GM18499 (cell line): Measurements from ENCODE around the gene FSTL4.

Source experiments
- ATAC-seq: cut with Tn5 transposase; IDR thresholded peaks from one replicate; pipeline ENCODE4 v1.9.1; 2021; ENCODE audit warnings: moderate number of reproducible peaks; ENCODE audit not compliant: insufficient read depth, unreplicated experiment

FSTL4 gene

DNA sequence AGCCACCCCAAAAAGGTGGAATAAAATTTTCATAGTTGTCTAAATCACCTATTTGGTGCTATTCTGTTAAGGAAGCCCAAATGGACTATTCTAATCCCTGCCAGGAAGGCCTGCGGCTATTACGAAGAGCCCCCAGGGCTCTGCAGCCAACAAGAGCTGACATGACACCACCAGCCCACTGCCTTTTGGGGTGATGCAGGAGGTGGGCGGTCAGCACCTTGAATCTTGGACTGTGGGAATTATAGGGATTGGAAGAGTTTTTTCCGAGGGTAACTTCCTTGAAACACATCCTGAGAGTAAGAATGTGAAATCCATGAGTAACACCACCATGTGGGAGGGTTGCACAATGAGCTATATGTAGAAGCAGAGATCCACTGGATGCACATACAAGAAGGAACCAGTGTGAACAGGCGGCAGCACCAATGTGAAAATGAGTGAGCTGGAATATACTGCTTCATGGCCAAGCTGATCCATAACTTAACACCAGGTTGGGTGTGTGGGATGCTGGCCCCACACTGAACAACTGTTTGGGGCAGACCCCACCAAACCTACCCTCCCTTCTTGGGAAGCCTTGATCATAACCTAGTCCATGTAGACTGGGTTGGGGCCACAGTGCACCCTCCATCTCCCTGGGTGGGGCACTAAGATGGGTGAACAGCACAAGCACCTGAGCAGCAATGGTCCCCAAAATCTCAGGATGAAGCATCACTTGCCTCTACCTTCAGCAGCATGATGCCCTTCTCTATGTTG lies 239.0 kb downstream of the FSTL4 start:
- no peak for ATAC-seq

DNA sequence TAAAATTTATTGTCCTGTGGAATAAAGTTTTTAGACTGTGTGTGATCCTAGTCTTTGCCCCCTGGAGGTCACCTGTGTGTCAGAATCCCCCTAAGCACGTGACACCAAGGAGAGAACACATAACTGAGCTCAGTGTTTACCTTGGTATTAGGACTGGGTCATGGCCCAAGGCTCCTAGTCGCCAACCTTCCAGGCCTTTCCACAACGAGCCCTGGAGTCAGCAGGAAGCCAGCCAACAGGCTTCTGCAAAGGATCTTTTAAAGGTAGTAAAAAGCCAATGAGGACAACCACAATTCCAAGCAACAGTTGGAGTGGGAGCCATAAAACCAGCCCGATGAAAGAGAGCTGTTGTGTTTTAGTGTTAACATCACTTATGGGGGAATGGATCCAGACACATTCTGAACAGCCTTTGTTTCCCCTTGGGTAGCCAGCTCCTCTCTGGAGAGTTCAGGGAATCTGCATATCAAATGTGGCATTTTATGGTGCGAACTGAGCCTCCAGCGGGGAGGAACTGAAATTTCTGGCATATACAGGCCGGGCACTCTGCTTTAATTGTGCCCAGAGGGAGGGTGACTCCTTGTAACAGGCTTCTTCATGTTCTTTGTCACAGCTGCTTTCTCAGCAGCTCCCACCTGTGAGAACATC lies 239.9 kb downstream of the FSTL4 start:
- no peak for ATAC-seq

DNA sequence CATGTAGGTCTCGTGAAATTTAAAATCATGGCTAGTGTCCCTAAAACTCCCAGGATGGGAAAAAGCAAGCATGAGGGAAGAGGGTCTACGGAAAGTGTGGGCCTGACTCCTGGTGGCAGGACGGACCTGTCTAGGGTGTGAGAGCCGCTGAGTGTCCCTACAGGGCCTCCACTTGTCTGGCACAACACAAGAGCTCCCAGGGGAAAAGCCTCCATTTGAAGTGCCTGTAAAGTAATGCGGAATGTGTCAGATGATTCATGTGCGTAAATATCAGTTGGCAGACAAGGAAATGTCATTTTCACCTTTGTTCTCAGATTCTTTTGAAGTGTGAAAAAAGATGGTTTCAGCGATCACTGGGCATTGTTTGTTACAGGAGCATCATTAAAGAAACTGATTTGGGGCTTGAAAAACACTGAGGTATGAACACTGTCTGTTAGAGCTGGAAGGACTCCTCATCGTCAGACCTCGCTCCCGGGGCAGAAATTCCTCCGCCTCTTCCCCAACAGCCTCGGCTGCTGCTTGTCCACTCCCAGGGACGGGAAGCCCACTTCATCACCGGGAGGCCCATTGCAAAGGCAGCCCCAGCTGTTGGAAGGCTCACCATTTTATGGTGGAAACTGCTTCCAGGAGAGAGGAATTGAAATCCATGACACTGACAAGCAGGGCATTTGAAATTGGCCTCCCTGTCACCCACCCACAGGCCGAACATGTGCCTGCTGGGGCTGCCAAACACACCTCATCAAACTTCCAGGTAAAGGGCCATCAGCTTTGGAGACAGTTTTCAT lies 240.8 kb downstream of the FSTL4 start:
- ATAC-seq: no peak

DNA sequence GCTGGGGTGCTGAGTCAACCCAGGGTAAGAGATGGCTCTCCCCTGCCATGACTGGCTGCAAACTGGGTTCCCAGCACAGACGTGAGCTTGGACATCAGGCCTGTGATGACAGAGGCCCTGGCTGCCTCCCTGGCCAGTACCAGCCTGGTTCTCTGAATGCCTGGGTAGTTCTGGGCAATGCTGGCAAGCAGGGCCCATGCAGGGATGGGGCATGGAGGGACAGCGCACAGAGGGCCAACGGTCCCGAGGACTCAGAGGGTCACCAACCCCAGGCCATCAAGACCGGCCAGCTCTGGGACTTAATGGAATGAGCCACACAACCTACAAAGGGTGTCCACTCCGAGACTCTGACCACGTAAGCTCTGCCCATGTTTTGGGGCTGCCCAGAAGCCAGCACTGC lies 241.4 kb downstream of the FSTL4 start:
- ATAC-seq: no peak

DNA sequence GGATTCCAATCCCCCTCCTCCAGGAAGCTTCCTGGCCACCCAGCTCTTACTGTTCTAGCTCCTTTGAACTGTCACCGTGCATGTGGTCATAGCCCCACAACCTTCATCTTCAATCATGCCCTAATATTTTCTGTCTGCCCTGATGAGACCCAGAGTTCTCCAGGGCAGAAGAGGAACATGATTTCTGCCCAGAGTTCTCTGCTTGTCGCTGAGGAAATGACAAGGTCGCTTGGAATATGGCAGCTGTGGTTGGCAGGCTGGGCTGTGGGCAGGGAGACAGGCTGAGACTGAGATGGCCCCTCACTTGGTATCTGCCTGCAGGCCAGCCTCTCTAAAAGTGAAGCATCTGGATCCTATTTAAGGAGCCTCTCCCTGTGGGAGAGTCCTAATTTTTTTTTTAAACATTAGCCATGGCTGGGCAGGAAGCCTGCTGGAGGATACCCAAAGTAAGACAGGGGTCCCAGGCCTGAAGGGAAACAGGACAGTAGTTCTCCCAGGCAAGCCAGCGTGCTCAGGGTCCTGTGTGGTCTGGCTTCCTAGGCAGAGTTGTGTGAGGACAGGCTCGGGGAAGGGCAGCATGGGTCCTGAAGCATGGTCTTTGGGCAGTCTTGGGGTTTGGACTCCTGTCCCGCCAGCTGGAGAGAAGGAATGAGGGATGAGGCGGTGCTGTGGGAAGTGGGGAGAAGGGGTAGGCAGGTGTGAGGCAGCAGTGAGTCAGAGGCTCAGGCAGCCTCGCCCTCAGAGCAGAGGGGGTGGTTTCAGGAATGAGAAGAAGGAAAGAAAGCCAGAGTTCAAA lies 242.1 kb downstream of the FSTL4 start:
- ATAC-seq: no peak

DNA sequence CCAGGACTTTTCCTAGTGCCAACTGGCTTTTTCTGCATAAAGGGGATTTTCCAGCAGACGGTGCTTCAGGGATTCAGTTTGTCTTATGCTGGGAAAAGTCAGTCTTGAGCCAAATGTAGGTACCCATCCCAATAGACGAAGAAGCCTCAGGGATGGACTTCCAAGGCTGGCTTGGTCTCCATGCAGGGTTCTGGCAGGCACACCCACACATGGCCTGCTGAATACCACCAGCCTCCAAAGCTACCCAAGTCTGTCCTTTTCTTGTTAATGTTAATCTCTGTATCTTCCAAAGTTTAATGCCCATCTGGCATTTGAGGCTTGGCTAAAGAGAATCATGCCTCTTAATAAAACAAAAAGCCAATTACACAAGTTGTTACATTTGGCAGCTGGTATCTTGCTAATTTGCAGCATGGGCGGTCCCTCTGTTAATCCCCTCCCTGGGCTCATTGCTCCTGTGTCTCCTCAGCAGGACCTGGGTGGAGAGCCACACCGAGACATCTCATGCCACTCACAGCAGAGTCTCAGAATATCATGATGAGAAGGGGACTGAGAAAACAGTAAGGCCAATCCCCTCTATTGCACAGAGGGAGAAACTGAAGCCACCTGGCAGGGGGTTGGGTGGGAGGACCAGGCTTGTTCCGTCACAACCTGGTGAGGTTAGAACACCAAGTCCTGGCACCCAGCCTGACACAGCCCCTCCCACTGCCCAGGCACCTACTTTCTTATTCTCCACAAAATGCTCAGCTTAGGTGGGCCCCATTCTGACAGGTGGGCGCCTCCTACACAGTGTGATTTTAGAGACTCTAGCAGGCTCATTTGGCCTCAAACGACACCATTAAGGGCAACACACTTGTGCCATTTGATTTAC lies 243.2 kb downstream of the FSTL4 start:
- no peak for ATAC-seq

GRCh38 chr5:133367984-133368383 lies 244.4 kb downstream of the FSTL4 start:
- ATAC-seq: no peak

DNA sequence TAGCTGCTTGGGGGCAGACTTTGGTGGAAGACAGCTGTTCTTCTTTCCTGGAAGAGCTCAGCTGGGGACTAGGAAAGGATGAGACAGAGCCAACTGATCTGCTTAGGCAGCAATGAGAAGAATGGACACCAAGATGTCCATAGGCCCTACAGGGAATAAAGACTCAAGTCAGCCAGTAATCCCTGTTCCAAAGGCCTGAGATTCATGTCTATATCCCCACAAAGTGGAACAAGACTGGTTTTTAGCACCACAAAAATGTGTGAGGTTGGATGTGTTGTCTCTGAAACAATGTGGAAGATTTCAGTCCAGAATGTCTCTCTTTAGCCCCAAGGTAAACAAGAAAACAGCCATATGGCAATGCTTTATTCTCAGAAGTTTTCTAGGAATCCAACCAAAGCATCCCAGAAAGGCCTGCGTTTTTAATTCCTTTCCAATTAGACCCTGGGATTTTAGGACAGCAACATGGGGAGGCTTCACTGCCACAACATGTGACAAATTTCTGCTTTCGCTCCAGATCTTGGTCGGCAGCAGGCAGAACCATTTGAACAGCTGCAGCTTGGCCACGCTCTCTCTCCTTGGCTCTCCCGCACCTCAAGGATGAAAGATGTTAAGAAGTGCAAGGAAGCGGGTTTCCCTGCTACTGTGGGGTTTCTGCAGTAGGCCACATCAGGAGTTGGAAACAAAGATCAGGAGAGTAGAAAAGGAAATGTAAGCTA lies 245.1 kb downstream of the FSTL4 start:
- no peak for ATAC-seq

DNA sequence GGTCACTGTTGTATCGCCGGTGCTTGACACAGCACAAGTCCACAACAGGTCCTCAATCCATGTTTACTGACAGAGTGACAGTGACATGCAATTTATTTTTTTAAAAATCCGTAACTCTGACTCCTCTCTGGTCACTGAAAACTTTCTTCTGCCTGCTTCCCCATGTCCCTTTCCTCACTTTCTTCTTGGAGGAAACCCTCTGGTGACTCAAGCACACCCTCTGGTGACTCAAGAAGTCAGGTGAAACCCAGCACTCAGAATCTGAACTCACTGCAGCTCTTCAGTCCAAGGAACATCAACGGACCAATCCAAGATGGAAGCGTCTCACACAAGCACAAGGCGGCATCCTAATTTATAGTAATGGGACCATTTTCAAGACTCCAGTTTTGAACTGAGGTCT lies 245.9 kb downstream of the FSTL4 start:
- ATAC-seq: no peak

- no peak for ATAC-seq
Measured at GRCh38 chr5:133365738-133366137, 246.6 kb downstream of the FSTL4 start.

- ATAC-seq: no peak
Measured at GRCh38 chr5:133364936-133365707, 247.2 kb downstream of the FSTL4 start.

GRCh38 chr5:133363807-133364587 lies 248.3 kb downstream of the FSTL4 start:
- no peak for ATAC-seq

- no peak for ATAC-seq
Measured at GRCh38 chr5:133362438-133362837, 249.9 kb downstream of the FSTL4 start.

DNA sequence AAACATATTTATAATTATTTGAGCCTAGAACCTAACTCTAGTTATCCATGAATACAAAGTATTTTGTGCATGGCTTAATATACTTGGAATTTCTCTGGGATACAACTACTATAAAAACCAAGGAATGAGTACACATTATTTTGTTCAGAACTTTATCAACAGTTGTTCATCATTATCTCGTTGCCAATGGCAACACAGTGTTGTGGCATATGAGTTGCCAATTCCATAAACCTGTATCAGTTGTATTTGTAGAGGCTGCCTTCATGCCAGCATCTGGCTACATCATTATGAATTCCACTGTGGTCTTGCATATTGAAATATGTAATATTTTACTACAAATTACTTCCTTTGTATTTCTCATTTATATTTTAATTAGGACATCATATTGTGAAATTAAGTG lies 250.4 kb downstream of the FSTL4 start:
- no peak for ATAC-seq

GRCh38 chr5:133360693-133361472 lies 251.5 kb downstream of the FSTL4 start:
- no peak for ATAC-seq

- no peak for ATAC-seq
Measured at GRCh38 chr5:133359861-133360260, 252.5 kb downstream of the FSTL4 start.

GRCh38 chr5:133358271-133358670 lies 254.1 kb downstream of the FSTL4 start:
- no peak for ATAC-seq
